Keratinocyte (primary cell): ENCODE data around the gene TUNAR. TPM values are rescaled to one million over a fixed set of nuclear protein-coding genes. Genes with fewer than 3 reads are reported as not detected.
"Not testable (repeated sequence)": the region's sequence is repeated elsewhere in the genome, so short reads cannot be mapped to it uniquely, and the experiment has no call there.

Experiments
- DNase-seq: peaks from one replicate; pipeline ENCODE4 v3.0.0-alpha.2; 2011; ENCODE audit warnings: low read depth, missing footprints, low spot score
- FAIRE-seq: peaks from 2 replicates; lab custom pipeline; 2011; peaks lifted over from hg19 to GRCh38; lab: Jason Lieb, UNC
- H2AFZ ChIP-seq: 2 replicates; pipeline ENCODE4 v1.6.0; 2012; ENCODE audit warnings: low read length, control low read depth, inconsistent platforms; ENCODE audit not compliant: control insufficient read depth
- H3K27ac ChIP-seq: 2 replicates; pipeline ENCODE4 v1.5.1; 2011; ENCODE audit warnings: low read length; ENCODE audit not compliant: control insufficient read depth, insufficient read depth
- H3K27me3 ChIP-seq: 3 replicates; pipeline ENCODE4 v1.6.0; 2011; ENCODE audit warnings: low read length; ENCODE audit not compliant: control insufficient read depth, insufficient read depth; ENCODE audit errors: extremely low read depth
- H3K36me3 ChIP-seq, 2 experiments: 2 replicates in 1 of 2; 3 replicates in 1 of 2; pipeline ENCODE4 v1.5.1; 2011; ENCODE audit warnings: low read length in 2 of 2, mild to moderate bottlenecking in 1 of 2; ENCODE audit not compliant: control insufficient read depth in 2 of 2, insufficient read depth in 2 of 2; ENCODE audit errors: extremely low read depth in 1 of 2
- H3K4me1 ChIP-seq: 3 replicates; pipeline ENCODE4 v1.5.1; 2011; ENCODE audit warnings: low read length; ENCODE audit not compliant: control insufficient read depth, insufficient read depth; ENCODE audit errors: extremely low read depth
- H3K4me2 ChIP-seq: 3 replicates; pipeline ENCODE4 v1.6.0; 2011; ENCODE audit warnings: low read depth, low read length; ENCODE audit not compliant: control insufficient read depth, insufficient read depth; ENCODE audit errors: extremely low read depth
- H3K4me3 ChIP-seq, 3 experiments: fragments of 200-600 bp in 1 of 3; sonication (generic) in 1 of 3; 2 replicates in 2 of 3; 3 replicates in 1 of 3; pipeline ENCODE4 v1.5.1; 2011 to 2016; ENCODE audit warnings: low read length in 3 of 3, mild to moderate bottlenecking in 3 of 3, control low read depth in 2 of 3, inconsistent platforms in 1 of 3, low read depth in 1 of 3, mixed read lengths in 1 of 3, mixed run types in 1 of 3, moderate library complexity in 1 of 3; ENCODE audit not compliant: control insufficient read depth in 2 of 3, insufficient read depth in 2 of 3; ENCODE audit errors: extremely low read depth in 1 of 3
- H3K79me2 ChIP-seq: 2 replicates; pipeline ENCODE4 v1.6.0; 2012; ENCODE audit warnings: low read length; ENCODE audit not compliant: control insufficient read depth, insufficient read depth
- H3K9ac ChIP-seq: 3 replicates; pipeline ENCODE4 v1.6.0; 2011; ENCODE audit warnings: low read length; ENCODE audit not compliant: control insufficient read depth, insufficient read depth; ENCODE audit errors: extremely low read depth
- H3K9me1 ChIP-seq: 3 replicates; pipeline ENCODE4 v1.6.0; 2011; ENCODE audit warnings: low read length; ENCODE audit not compliant: control insufficient read depth, insufficient read depth; ENCODE audit errors: extremely low read depth
- H3K9me3 ChIP-seq: 2 replicates; pipeline ENCODE4 v1.5.1; 2012; ENCODE audit warnings: low read depth, low read length; ENCODE audit not compliant: control insufficient read depth
- H4K20me1 ChIP-seq: 3 replicates; pipeline ENCODE4 v1.6.0; 2011; ENCODE audit warnings: low read length; ENCODE audit not compliant: control insufficient read depth, insufficient read depth; ENCODE audit errors: extremely low read depth
- CTCF ChIP-seq, 3 experiments: IDR thresholded peaks in 1 of 3; conservative IDR thresholded peaks in 1 of 3; optimal IDR thresholded peaks in 1 of 3; 2 replicates in 2 of 3; 3 replicates in 1 of 3; pipeline versions ENCODE3 to v1.5.1; 2011; ENCODE audit warnings: low read length in 3 of 3, mild to moderate bottlenecking in 3 of 3, moderate library complexity in 2 of 3, control low read depth in 1 of 3, inconsistent platforms in 1 of 3; ENCODE audit not compliant: insufficient read depth in 2 of 3; ENCODE audit errors: extremely low read depth in 1 of 3
- EZH2 ChIP-seq: IDR thresholded peaks from one replicate; pipeline ENCODE4 v1.6.1; 2012; ENCODE audit warnings: inconsistent platforms, mild to moderate bottlenecking, low read length, moderate library complexity
- dilution Hi-C: fragments of 300-500 bp; cut with MboI; formaldehyde crosslinking; loops from one replicate; pipeline ENCODE4 v1.7.0; 2020; ENCODE audit warnings: low sequenced_read_pairs; ENCODE audit not compliant: extremely low pct_ligation_motif_present
- polyA plus RNA-seq, 5 experiments: library from polyadenylated mRNA; depleted of rRNA in 3 of 5; stranded (reverse) in 3 of 5; stranded (forward) in 1 of 5; unstranded in 1 of 5; fragments of >200 nt; gene quantifications; 1 replicate in 1 of 5; 2 replicates in 3 of 5; 3 replicates in 1 of 5; pipeline versions ENCODE4 v1.2.1 to v1.2.3, GENCODE V29; 2011 to 2012; ENCODE audit warnings: missing spikeins in 2 of 5, low read depth in 1 of 5, low replicate concordance in 1 of 5

The TUNAR gene
- polyA plus RNA-seq, 1 donor (not counting 4 experiments of a cell fraction or from before 2014, with no cell fraction given) = not detected

- Histone ChIP-seq H3K36me3 (no peaks in the 10 kb centered on the region), H3K4me3 (no peak overlapping the region), H3K9me3 (no peaks in the 10 kb centered on the region), H3K79me2 (no peaks in the 10 kb centered on the region), H4K20me1 (no peaks in the 10 kb centered on the region), H3K27me3 (no peaks in the 10 kb centered on the region), H3K27ac (no peak overlapping the region), H3K4me1 (no peaks in the 10 kb centered on the region), H3K9ac (no peak overlapping the region), H3K9me1 (no peaks in the 10 kb centered on the region), H3K4me2 (no peak overlapping the region), H2AFZ (no peak overlapping the region)
- dilution Hi-C loops = loop anchor here (25.0 kb wide), 1 partner anchor 399 kb away; no protein-coding TSS in a partner anchor
- TF ChIP-seq CTCF (optimal IDR thresholded peaks at IDR 0.05 in 1 of 3, IDR thresholded peaks at IDR 0.05 in 1 of 3, conservative IDR thresholded peaks at IDR 0.05 in 1 of 3; ENCODE audit: extremely low read depth in 1 of 3, insufficient read depth in 2 of 3, low read length in 3 of 3) (no peak), EZH2 (no peak)
- no peak for FAIRE-seq
- DNase-seq = no peak
Observed at GRCh38 chr14:95961481-95961880, 84.8 kb downstream of the TUNAR start.

- Histone ChIP-seq H3K79me2 (no peaks in the 10 kb centered on the region), H3K4me2 (no peak overlapping the region), H3K36me3 (no peaks in the 10 kb centered on the region), H3K9ac (no peak overlapping the region), H3K27me3 (no peaks in the 10 kb centered on the region), H3K27ac (no peak overlapping the region), H3K4me1 (no peaks in the 10 kb centered on the region), H2AFZ (no peak overlapping the region), H3K9me1 (no peaks in the 10 kb centered on the region), H3K4me3 (no peak overlapping the region), H4K20me1 (no peaks in the 10 kb centered on the region), H3K9me3 (no peaks in the 10 kb centered on the region)
- dilution Hi-C loops = loop anchor here (25.0 kb wide), 1 partner anchor 403 kb away; no protein-coding TSS in a partner anchor
- TF ChIP-seq EZH2 (no peak), CTCF (optimal IDR thresholded peaks at IDR 0.05 in 1 of 3, IDR thresholded peaks at IDR 0.05 in 1 of 3, conservative IDR thresholded peaks at IDR 0.05 in 1 of 3; ENCODE audit: extremely low read depth in 1 of 3, insufficient read depth in 2 of 3, low read length in 3 of 3) (no peak)
- DNase-seq = no peak
- FAIRE-seq = no peak
Observed at GRCh38 chr14:95964901-95965300, 88.3 kb downstream of the TUNAR start.

- H3K4me1 ChIP-seq, H3K27ac ChIP-seq, H3K9me1 ChIP-seq, H3K9ac ChIP-seq, H2AFZ ChIP-seq, FAIRE-seq, H3K27me3 ChIP-seq, H4K20me1 ChIP-seq, H3K4me2 ChIP-seq, H3K36me3 ChIP-seq, H3K9me3 ChIP-seq, DNase-seq, H3K4me3 ChIP-seq, H3K79me2 ChIP-seq: not testable (repeated sequence)
- dilution Hi-C loops = loop anchor here (25.0 kb wide), 1 partner anchor 406 kb away; no protein-coding TSS in a partner anchor
Observed at GRCh38 chr14:95968048-95968447, 91.4 kb downstream of the TUNAR start.
